ENCODE measurements around the gene TTC13.

Gene TTC13

GRCh38 chr1:230898748-230899147 is 79.9 kb downstream of the TTC13 start:
- Histone ChIP-seq H3K4me1 (no peaks in the 10 kb centered on the region), H3K27me3 (no peaks in the 10 kb centered on the region), H3K9me3 (replicated peaks in 1 of 11) (no peaks in the 10 kb centered on the region), H3K4me3 (no peak overlapping the region), H3K4me2 (no peak overlapping the region), H3K9ac (no peak overlapping the region), H4K20me1 (no peaks in the 10 kb centered on the region), H3K27ac (no peak overlapping the region), H3K36me3 (peaks cover 0 to 15% (median 6%) of the 10 kb centered on the region in 11 experiments; a peak in 8 of 22 replicates)
- TF ChIP-seq Cebpa-rat (IDR thresholded peaks at IDR 0.05), result no peak

- Histone ChIP-seq H3K27ac (no peak overlapping the region), H3K4me1 (no peaks in the 10 kb centered on the region), H3K9me3 (replicated peaks in 1 of 11) (no peaks in the 10 kb centered on the region), H3K27me3 (no peaks in the 10 kb centered on the region), H3K4me2 (no peak overlapping the region), H3K4me3 (no peak overlapping the region), H4K20me1 (no peaks in the 10 kb centered on the region), H3K36me3 (peaks cover 0 to 10% (median 4%) of the 10 kb centered on the region in 11 experiments; a peak in 8 of 22 replicates), H3K9ac (no peak overlapping the region)
- TF ChIP-seq Cebpa-rat (IDR thresholded peaks at IDR 0.05), result no peak
Measured at GRCh38 chr1:230898144-230898543, 80.5 kb downstream of the TTC13 start.

- no peaks in the 10 kb centered on the region for H3K9me3 ChIP-seq (replicated peaks in 1 of 11)
- no peaks in the 10 kb centered on the region for H4K20me1 ChIP-seq
- peaks cover 0 to 5% (median 0%) of the 10 kb centered on the region in 11 experiments; a peak in 1 of 22 replicates for H3K36me3 ChIP-seq
- no peak overlapping the region for H3K27ac ChIP-seq
- no peak overlapping the region for H3K4me2 ChIP-seq
- TF ChIP-seq Cebpa-rat (IDR thresholded peaks at IDR 0.05), result no peak
- H3K9ac ChIP-seq, result no peak overlapping the region
- H3K4me1 ChIP-seq, result no peaks in the 10 kb centered on the region
- no peaks in the 10 kb centered on the region for H3K27me3 ChIP-seq
- no peak overlapping the region for H3K4me3 ChIP-seq
Measured at GRCh38 chr1:230896779-230897178, 81.9 kb downstream of the TTC13 start.

GRCh38 chr1:230895452-230895851 is 83.2 kb downstream of the TTC13 start:
- H3K9me3 ChIP-seq (replicated peaks in 1 of 11), result no peaks in the 10 kb centered on the region
- H3K4me3 ChIP-seq, result no peak overlapping the region
- H3K9ac ChIP-seq, result no peak overlapping the region
- H3K4me1 ChIP-seq, result no peaks in the 10 kb centered on the region
- no peak for TF ChIP-seq Cebpa-rat (IDR thresholded peaks at IDR 0.05)
- no peaks in the 10 kb centered on the region for H3K36me3 ChIP-seq
- no peak overlapping the region for H3K27ac ChIP-seq
- no peak overlapping the region for H3K4me2 ChIP-seq
- no peaks in the 10 kb centered on the region for H4K20me1 ChIP-seq
- no peaks in the 10 kb centered on the region for H3K27me3 ChIP-seq

- Histone ChIP-seq H3K36me3 (no peaks in the 10 kb centered on the region), H3K4me3 (no peak overlapping the region), H4K20me1 (no peaks in the 10 kb centered on the region), H3K4me2 (no peak overlapping the region), H3K9ac (no peak overlapping the region), H3K9me3 (replicated peaks in 1 of 11) (no peaks in the 10 kb centered on the region), H3K27me3 (no peaks in the 10 kb centered on the region), H3K4me1 (no peaks in the 10 kb centered on the region), H3K27ac (no peak overlapping the region)
- no peak for TF ChIP-seq Cebpa-rat (IDR thresholded peaks at IDR 0.05)
Measured at GRCh38 chr1:230894664-230895063, 84.0 kb downstream of the TTC13 start.

- H3K9ac ChIP-seq, result no peak overlapping the region
- TF ChIP-seq Cebpa-rat (IDR thresholded peaks at IDR 0.05), result no peak
- H3K4me2 ChIP-seq, result no peak overlapping the region
- H3K4me3 ChIP-seq, result no peak overlapping the region
- no peaks in the 10 kb centered on the region for H3K36me3 ChIP-seq
- H3K27me3 ChIP-seq, result no peaks in the 10 kb centered on the region
- no peak overlapping the region for H3K27ac ChIP-seq
- H4K20me1 ChIP-seq, result no peaks in the 10 kb centered on the region
- H3K9me3 ChIP-seq (replicated peaks in 1 of 11), result no peaks in the 10 kb centered on the region
- H3K4me1 ChIP-seq, result no peaks in the 10 kb centered on the region
Measured at GRCh38 chr1:230894032-230894431, 84.6 kb downstream of the TTC13 start.

GRCh38 chr1:230892018-230892491 is 86.6 kb downstream of the TTC13 start:
- Histone ChIP-seq H3K9ac (no peak overlapping the region), H3K27me3 (no peaks in the 10 kb centered on the region), H3K27ac (no peak overlapping the region), H3K4me2 (no peak overlapping the region), H3K36me3 (no peaks in the 10 kb centered on the region), H3K4me3 (no peak overlapping the region), H4K20me1 (no peaks in the 10 kb centered on the region), H3K4me1 (no peaks in the 10 kb centered on the region), H3K9me3 (replicated peaks in 1 of 11) (no peaks in the 10 kb centered on the region)
- TF ChIP-seq Cebpa-rat (IDR thresholded peaks at IDR 0.05), result no peak

- H3K9me3 ChIP-seq (replicated peaks in 1 of 11), result no peaks in the 10 kb centered on the region
- TF ChIP-seq Cebpa-rat (IDR thresholded peaks at IDR 0.05), result no peak
Measured at GRCh38 chr1:230891413-230891812, 87.2 kb downstream of the TTC13 start.

GRCh38 chr1:230884646-230885045 is 94.0 kb downstream of the TTC13 start:
- Histone ChIP-seq H3K36me3 (no peaks in the 10 kb centered on the region), H3K4me1 (no peaks in the 10 kb centered on the region), H3K27ac (no peak overlapping the region), H3K9me3 (replicated peaks in 1 of 11) (peaks cover 0 to 17% (median 10%) of the 10 kb centered on the region in 11 experiments; a peak in 13 of 22 replicates), H3K9ac (no peak overlapping the region), H4K20me1 (no peaks in the 10 kb centered on the region), H3K27me3 (no peaks in the 10 kb centered on the region), H3K4me3 (no peak overlapping the region), H3K4me2 (no peak overlapping the region)
- TF ChIP-seq Cebpa-rat (IDR thresholded peaks at IDR 0.05), result no peak

More at GRCh38 chr1:230891413-230891812, 87.2 kb downstream of the TTC13 start:
- H3K27me3 ChIP-seq, result no peaks in the 10 kb centered on the region
- no peak overlapping the region for H3K4me2 ChIP-seq
- H3K36me3 ChIP-seq, result no peaks in the 10 kb centered on the region
- H4K20me1 ChIP-seq, result no peaks in the 10 kb centered on the region
- no peaks in the 10 kb centered on the region for H3K4me1 ChIP-seq
- H3K27ac ChIP-seq, result no peak overlapping the region
- H3K9ac ChIP-seq, result no peak overlapping the region
- H3K4me3 ChIP-seq, result no peak overlapping the region

- TF ChIP-seq Cebpa-rat (IDR thresholded peaks at IDR 0.05), result no peak
- H3K27me3 ChIP-seq, result no peaks in the 10 kb centered on the region
Measured at GRCh38 chr1:230883967-230884366, 94.7 kb downstream of the TTC13 start.

More at GRCh38 chr1:230883967-230884366, 94.7 kb downstream of the TTC13 start:
- no peaks in the 10 kb centered on the region for H4K20me1 ChIP-seq
- H3K9ac ChIP-seq, result no peak overlapping the region
- no peaks in the 10 kb centered on the region for H3K4me1 ChIP-seq
- H3K9me3 ChIP-seq (replicated peaks in 1 of 11), result peaks cover 0 to 17% (median 10%) of the 10 kb centered on the region in 11 experiments; a peak in 13 of 22 replicates
- no peak overlapping the region for H3K27ac ChIP-seq
- no peaks in the 10 kb centered on the region for H3K36me3 ChIP-seq
- H3K4me3 ChIP-seq, result no peak overlapping the region
- no peak overlapping the region for H3K4me2 ChIP-seq
